Measurements from ENCODE around the gene ARID4A. TPM values are rescaled to one million over a fixed set of nuclear protein-coding genes. Genes with fewer than 3 reads are reported as not detected.

Gene ARID4A
- total RNA-seq, 4 donors from 2014 or later, result 22.9 to 66.0 (median 26.7) TPM

DNA sequence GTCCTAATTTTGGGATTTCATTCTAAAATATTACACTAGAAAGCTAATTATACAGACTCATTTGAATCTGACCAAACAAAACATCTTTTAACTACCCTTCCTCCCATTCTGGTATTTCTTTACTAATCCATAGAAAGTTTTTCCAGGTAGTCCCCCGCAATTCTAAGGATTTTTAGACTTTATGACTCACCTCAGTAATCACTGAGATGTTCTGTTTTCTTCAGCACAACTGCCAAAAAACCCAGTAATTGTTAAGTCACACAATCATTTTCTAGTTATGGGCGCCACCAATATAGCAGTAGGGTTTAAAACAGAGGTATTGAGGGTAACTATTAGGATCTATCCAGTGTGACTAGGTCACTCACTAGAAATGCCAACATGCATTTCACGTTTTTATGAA is 1.6 kb upstream of the ARID4A start:
- H3K9me3 ChIP-seq, result no peaks in the 10 kb centered on the region
- DNase-seq, result no peak
- H3K27ac ChIP-seq, result peak overlapping the region; percentile 92 to 98 (median 94)
- no peaks in the 10 kb centered on the region for H3K27me3 ChIP-seq
- TF ChIP-seq, protein P1, sequence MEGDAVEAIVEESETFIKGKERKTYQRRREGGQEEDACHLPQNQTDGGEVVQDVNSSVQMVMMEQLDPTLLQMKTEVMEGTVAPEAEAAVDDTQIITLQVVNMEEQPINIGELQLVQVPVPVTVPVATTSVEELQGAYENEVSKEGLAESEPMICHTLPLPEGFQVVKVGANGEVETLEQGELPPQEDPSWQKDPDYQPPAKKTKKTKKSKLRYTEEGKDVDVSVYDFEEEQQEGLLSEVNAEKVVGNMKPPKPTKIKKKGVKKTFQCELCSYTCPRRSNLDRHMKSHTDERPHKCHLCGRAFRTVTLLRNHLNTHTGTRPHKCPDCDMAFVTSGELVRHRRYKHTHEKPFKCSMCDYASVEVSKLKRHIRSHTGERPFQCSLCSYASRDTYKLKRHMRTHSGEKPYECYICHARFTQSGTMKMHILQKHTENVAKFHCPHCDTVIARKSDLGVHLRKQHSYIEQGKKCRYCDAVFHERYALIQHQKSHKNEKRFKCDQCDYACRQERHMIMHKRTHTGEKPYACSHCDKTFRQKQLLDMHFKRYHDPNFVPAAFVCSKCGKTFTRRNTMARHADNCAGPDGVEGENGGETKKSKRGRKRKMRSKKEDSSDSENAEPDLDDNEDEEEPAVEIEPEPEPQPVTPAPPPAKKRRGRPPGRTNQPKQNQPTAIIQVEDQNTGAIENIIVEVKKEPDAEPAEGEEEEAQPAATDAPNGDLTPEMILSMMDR (IDR thresholded peaks at IDR 0.05), result no peak
- TF ChIP-seq POLR2A (IDR thresholded peaks at IDR 0.05), result no peak
- H3K4me1 ChIP-seq, result peaks cover 0 to 11% (median 0%) of the 10 kb centered on the region in 4 donors
- peaks cover 0 to 40% (median 0%) of the 10 kb centered on the region in 3 donors for H3K36me3 ChIP-seq
- peak overlapping the region in 3 of 4 donors; percentile 68 to 86 (median 85) for H3K4me3 ChIP-seq

DNA sequence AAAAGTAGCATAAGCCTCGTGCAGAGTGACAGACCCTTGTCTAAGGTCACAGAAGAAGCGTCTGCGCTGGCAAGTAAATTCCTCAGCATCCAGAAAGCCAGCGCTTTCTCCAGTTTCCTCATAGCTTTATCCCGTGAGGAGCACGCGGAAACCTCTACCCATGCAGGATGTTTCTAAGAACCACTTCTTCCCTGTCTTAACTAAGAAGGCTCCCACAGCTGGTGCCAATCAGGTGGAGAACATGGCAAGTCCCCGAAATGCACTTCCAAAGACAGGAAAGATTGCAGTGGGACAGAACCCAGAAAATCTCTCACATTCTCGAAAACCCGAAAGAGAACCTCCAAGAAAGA is 968 bp upstream of the ARID4A start:
- TF ChIP-seq POLR2A (IDR thresholded peaks at IDR 0.05), result no peak
- TF ChIP-seq, protein P1 (IDR thresholded peaks at IDR 0.05), result no peak
- Histone ChIP-seq H3K27ac (peak overlapping the region; percentile 92 to 98 (median 94)), H3K27me3 (no peaks in the 10 kb centered on the region), H3K4me3 (peak overlapping the region; percentile 68 to 86 (median 81)), H3K4me1 (peaks cover 0 to 11% (median 0%) of the 10 kb centered on the region in 4 donors), H3K9me3 (no peaks in the 10 kb centered on the region), H3K36me3 (peaks cover 0 to 35% (median 0%) of the 10 kb centered on the region in 3 donors)
- DNase-seq, result no peak

DNA sequence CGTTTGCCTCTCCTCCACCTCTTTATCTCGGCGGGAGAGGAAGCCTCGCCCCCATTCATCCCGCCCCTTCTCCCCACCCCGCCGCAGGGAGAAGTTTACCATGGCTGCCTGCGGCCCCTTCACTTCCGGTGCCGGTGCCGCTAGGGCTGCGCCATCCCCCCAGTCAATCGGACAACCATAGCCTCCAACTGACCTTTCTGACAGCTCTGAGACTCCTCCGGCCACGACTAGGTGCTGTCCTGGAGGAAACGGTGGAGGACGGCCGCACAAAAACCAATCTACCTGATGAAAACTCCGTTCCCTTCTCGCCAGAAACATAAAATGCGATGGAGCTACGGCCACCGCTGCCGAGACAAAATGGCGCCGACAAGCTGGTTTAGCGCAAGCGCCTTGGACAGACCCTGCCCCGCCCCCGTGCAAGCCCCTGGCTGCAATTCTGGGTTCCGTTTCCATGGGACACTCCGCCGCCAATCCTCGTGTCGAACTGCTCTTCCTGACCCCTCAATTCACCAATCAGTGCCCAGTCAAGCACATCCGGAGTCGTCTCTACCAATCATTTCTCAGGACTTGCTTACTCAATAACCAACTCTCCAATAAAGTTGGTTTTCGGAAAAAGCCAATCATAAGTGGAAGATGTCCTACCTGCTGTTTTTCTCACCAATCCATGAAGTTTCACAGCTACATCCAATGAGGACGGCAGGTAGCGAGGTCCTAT is 436 bp upstream of the ARID4A start:
- Histone ChIP-seq H3K36me3 (peaks cover 0 to 35% (median 0%) of the 10 kb centered on the region in 3 donors), H3K4me3 (peak overlapping the region; percentile 77 to 86 (median 86)), H3K27ac (peak overlapping the region; percentile 93 to 98 (median 96)), H3K4me1 (peaks cover 0 to 11% (median 0%) of the 10 kb centered on the region in 4 donors), H3K9me3 (no peaks in the 10 kb centered on the region), H3K27me3 (no peaks in the 10 kb centered on the region)
- TF ChIP-seq, protein P1 (IDR thresholded peaks at IDR 0.05), result peak in 2 of 6 experiments; percentile 5 to 14
- TF ChIP-seq POLR2A (IDR thresholded peaks at IDR 0.05), result peak; percentile 57 to 68
- peak; percentile 97 to 99 (median 98) for DNase-seq

DNA sequence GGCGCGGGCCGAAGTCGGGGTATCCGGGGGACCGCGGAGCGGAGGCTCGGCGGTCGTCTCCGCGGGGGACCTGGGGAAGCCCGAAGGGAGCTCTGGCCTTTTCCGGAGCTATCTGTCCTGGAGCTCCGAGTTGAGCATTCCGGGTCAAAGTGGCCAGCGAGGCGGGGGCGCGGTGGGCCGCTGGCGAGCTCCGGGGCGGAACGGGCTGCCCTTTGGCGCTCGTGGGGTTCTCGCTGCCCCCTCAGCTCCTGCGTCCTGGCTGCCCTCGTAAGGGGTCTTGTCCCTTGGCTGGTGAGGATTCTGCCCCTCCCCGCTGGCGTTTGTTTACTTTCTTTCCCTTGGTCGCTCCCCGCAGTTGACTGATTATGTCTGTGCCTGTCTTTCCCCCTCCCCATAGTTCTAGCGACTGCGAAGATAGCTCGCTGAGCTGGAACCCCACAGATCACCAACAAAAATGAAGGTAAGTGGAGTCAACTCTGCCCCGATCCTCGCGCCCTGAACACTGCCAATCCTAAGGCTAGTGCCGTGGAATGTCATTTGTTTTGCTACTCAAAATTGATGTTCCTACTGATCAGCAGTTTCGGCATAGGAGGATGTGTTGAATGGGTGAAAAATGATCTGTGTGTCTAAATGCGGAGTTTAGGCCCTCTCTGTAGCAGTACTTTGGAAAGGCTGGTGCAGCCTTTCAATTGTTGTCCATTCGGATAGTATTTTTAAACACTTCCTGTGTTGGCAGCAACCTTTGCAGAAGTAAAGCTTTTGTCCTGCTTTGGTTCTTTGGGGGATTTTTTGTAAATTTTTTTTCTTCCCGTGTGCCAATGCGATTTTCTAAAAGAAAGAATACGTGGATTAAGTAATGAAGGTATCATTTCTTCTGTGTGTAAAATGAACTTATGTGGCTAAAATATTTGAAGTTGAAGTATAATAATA is 1.3 kb downstream of the ARID4A start:
- peak in 1 of 3 donors; percentile 53 for DNase-seq
- Histone ChIP-seq H3K27ac (peak overlapping the region; percentile 87 to 97 (median 95)), H3K4me1 (peaks cover 0 to 11% (median 0%) of the 10 kb centered on the region in 4 donors)

DNA sequence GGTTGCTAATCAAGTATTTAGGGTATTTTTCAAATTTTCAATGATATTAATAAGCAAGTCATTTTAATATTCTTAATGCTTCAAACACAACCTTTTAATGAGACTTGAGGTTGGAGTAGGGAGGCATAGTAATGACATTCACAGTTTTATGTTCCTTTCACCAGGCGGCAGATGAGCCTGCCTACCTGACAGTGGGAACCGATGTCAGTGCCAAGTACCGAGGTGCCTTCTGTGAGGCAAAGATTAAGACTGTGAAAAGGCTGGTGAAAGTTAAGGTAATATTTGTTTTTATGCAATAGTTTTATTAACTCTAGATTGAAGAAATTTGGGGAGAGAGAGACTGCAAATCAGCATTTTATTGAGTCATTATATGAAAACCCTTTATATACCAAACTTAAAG is 3.1 kb downstream of the ARID4A start:
- H3K27ac ChIP-seq, result no peak overlapping the region

More for the DNA sequence above, 1.3 kb downstream of the ARID4A start:
- TF ChIP-seq POLR2A (IDR thresholded peaks at IDR 0.05), result no peak
- TF ChIP-seq, protein P1 (IDR thresholded peaks at IDR 0.05), result no peak
- no peaks in the 10 kb centered on the region for H3K27me3 ChIP-seq
- H3K4me3 ChIP-seq, result peak overlapping the region; percentile 77 to 86 (median 84)
- H3K9me3 ChIP-seq, result no peaks in the 10 kb centered on the region
- H3K36me3 ChIP-seq, result peaks cover 0 to 28% (median 0%) of the 10 kb centered on the region in 3 donors

More for the DNA sequence above, 3.1 kb downstream of the ARID4A start:
- TF ChIP-seq, protein P1 (IDR thresholded peaks at IDR 0.05), result no peak
- no peak for TF ChIP-seq POLR2A (IDR thresholded peaks at IDR 0.05)
- no peak for DNase-seq
- peaks cover 0 to 34% (median 0%) of the 10 kb centered on the region in 3 donors for H3K36me3 ChIP-seq
- peaks cover 0 to 11% (median 0%) of the 10 kb centered on the region in 4 donors for H3K4me1 ChIP-seq
- H3K9me3 ChIP-seq, result no peaks in the 10 kb centered on the region
- no peaks in the 10 kb centered on the region for H3K27me3 ChIP-seq
- H3K4me3 ChIP-seq, result no peak overlapping the region
